Coronary artery (tissue), 2 donors: ENCODE results near the gene HIPK2.

Experiments used
- DNase-seq: peaks from one replicate; pipeline ENCODE4 v3.0.0-alpha.2; 2017; ENCODE audit warnings: low spot score
- H3K27ac ChIP-seq, 2 donors: fragments of 200-600 bp; sonication (generic); one replicate each; pipeline ENCODE4 v1.5.1; 2016 to 2019
- H3K4me3 ChIP-seq: fragments of 200-600 bp; sonication (generic); 2 replicates; pipeline ENCODE4 v1.5.1; 2016; ENCODE audit warnings: mild to moderate bottlenecking, moderate library complexity
- CTCF ChIP-seq: fragments of 200-600 bp; sonication (generic); IDR thresholded peaks from one replicate; pipeline ENCODE4 v1.5.1; 2019; ENCODE audit warnings: antibody characterized with exemption

Gene HIPK2

DNA sequence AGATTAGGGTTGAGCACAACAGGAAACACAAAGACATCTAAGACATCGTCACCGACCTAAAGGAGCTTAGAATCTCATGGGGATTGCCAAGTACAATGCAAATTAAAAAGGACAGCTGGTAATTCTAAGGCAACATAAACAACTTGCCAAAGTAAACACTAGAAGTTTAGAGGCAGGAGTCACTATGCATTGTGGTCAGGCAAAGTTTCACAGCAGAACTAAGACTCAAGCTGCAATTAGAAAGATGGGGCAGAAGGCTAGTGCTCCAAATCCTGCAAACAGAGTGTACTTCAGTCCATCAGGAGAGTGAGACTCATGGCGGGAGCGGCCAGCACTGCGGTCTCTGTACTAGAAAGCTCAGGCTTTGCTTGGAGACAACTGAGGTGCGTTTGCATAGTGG lies 52.7 kb downstream of the HIPK2 start:
- Histone ChIP-seq H3K27ac (peak overlapping the region in 1 of 2 donors; percentile 6), H3K4me3 (no peak overlapping the region)
- no peak for DNase-seq
- no peak for TF ChIP-seq CTCF

DNA sequence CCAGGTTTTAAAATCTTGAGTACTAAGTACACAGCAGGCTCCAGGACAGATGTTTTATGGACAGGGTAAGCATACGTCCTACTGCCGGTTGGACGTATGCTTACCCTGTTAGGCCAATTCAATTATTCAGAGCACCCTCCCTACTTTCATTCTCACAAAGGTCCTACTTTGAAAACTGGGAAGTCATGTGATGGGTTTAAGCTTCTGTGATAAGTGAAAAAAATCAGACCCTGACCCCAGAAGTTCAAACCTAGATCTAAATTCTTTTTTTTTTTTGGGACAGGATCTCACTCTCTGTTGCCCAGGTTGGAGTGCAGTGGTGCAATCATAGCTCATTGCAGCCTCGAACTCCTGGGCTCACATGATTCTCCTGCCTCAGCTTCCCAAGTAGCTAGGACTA lies 55.2 kb downstream of the HIPK2 start:
- TF ChIP-seq CTCF = no peak
- Histone ChIP-seq H3K27ac (no peak overlapping the region), H3K4me3 (no peak overlapping the region)
- DNase-seq = no peak

GRCh38 chr7:139721821-139722220 lies 56.0 kb downstream of the HIPK2 start:
- DNase-seq = no peak
- Histone ChIP-seq H3K4me3 (no peak overlapping the region), H3K27ac (peak overlapping the region in 1 of 2 donors; percentile 44)
- no peak for TF ChIP-seq CTCF

GRCh38 chr7:139721417-139721816 lies 56.4 kb downstream of the HIPK2 start:
- Histone ChIP-seq H3K4me3 (no peak overlapping the region), H3K27ac (peak overlapping the region in 1 of 2 donors; percentile 44)
- DNase-seq = no peak
- no peak for TF ChIP-seq CTCF

DNA sequence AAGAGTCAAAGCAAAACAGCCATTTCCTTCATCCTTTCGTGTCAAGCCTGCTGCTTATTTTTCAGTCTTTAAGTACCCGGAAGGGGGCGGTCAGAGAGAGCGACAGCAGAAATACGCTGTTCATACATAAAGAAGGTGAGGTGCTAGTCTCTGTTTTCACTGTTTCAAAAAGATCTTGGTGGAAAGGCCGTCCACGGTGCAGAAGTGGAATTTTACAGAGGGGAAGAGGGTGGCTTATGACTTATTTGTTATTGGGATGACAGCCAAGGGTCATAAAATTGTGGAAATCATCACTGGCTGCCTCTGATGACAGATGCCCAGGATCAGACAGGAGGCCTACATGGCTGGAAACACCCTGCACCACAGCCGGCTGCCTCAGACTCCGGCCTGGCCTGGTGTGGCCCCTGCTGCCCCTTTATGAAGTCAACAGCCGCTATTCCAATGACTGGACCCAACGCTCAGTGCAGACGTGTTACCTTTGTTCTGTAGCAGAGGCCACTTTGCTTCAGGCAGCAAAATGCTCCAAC lies 57.0 kb downstream of the HIPK2 start:
- Histone ChIP-seq H3K27ac (peak overlapping the region in 1 of 2 donors; percentile 44), H3K4me3 (no peak overlapping the region)
- TF ChIP-seq CTCF = no peak
- DNase-seq = peak; percentile 26

DNA sequence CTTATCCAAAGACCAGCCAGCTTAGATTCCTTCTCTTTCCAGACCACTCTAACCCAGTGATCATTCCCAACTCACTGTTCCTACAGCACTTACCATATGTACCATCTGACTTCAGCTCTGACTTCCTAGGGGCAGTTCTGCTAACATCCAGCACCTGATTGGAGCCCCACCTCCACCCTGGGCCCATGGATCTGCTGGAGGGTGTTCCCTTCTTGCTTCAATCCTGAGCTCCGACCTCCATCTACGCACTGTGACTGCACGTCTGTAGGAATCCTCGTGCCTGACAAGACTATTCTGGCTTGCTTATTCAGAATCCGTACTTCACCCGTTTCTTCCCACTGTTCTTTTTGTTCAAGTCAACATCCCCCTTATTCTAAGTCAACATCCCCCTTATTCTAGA lies 57.6 kb downstream of the HIPK2 start:
- TF ChIP-seq CTCF = no peak
- H3K27ac ChIP-seq = peak overlapping the region in 1 of 2 donors; percentile 44
- peak; percentile 57 for DNase-seq
- H3K4me3 ChIP-seq = no peak overlapping the region

DNA sequence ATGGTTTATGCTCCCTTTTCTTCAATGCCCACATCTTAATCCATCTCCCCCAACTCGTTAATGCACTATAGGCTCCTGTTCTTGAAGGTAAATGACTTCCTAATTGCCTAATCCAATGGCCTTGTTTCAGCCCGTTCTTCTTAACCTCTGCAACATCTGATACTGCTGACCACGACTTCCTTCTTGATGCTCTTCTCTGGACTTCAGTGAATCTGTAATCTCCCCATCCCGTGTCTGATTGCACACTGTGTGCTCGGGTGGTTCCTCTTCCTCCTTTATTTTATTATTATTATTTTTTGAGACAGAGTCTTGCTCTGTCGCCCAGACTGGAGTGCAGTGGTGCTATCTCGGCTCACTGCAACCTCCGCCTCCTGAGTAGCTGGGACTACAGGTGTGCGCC lies 58.9 kb downstream of the HIPK2 start:
- H3K27ac ChIP-seq = no peak overlapping the region
- DNase-seq = no peak

More for the DNA sequence above, 58.9 kb downstream of the HIPK2 start:
- TF ChIP-seq CTCF = no peak
- no peak overlapping the region for H3K4me3 ChIP-seq
